WTC11 (cell line): ENCODE data around the gene KISS1R.

Source experiments
- ATF1 ChIP-seq: sonication (generic); formaldehyde crosslinking; IDR thresholded peaks from 2 replicates; pipeline ENCODE4 v1.8.1; 2023; ENCODE audit warnings: mild to moderate bottlenecking, moderate library complexity, missing genetic modification reagents
- CTCF ChIP-seq: fragments of 200-600 bp; IDR thresholded peaks from 2 replicates; pipeline ENCODE4 v1.8.0; 2022; ENCODE audit warnings: antibody characterized with exemption
- MAX ChIP-seq: sonication (generic); formaldehyde crosslinking; IDR thresholded peaks from 2 replicates; pipeline ENCODE4 v1.8.0; 2022; ENCODE audit warnings: mild to moderate bottlenecking, missing genetic modification reagents
- TEAD4 ChIP-seq: sonication (generic); formaldehyde crosslinking; IDR thresholded peaks from 2 replicates; pipeline ENCODE4 v1.8.0; 2022; ENCODE audit warnings: mild to moderate bottlenecking, missing genetic modification reagents
- ZNF263 ChIP-seq: sonication (generic); formaldehyde crosslinking; IDR thresholded peaks from 2 replicates; pipeline ENCODE4 v1.8.1; 2022; ENCODE audit warnings: low read depth, mild to moderate bottlenecking, moderate library complexity, missing genetic modification reagents

- TF ChIP-seq CTCF (no peak), ZNF263 (CRISPR knock-in tag) (no peak), MAX (CRISPR knock-in tag) (no peak), TEAD4 (CRISPR knock-in tag) (no peak), ATF1 (CRISPR knock-in tag) (no peak)
Measured at GRCh38 chr19:958967-959855, 42.1 kb downstream of the KISS1R start.
